K562 (cell line): ENCODE results near the gene DTD1. TPM values are rescaled to one million over a fixed set of nuclear protein-coding genes. Genes with fewer than 3 reads are reported as not detected.

Source experiments
- ATAC-seq: fragments of 200-7000 bp; cut with Tn5 transposase; 3 replicates; pipeline ENCODE4 v1.9.1; 2020; ENCODE audit warnings: moderate library complexity
- BruUV-seq: library from RNA; stranded (reverse); fragments of 400-500 nt; replicated peaks from 2 replicates; lab custom pipeline; 2021; lab: Mats Ljungman, UMichigan
- CTCF ChIA-PET: fragments of 300-600 bp; formaldehyde crosslinking; extraction: SDS; loops from one replicate; lab custom pipeline; 2021; ENCODE audit warnings: low intra/inter-chr PET ratio; lab: Yijun Ruan, JAX
- POLR2A ChIA-PET: fragments of 300-600, 350-650 bp; sonication (Branson Sonifier 250); formaldehyde crosslinking; extraction: SDS; loops from one replicate; lab custom pipeline; 2021; ENCODE audit warnings: antibody characterized with exemption, inconsistent platforms; lab: Yijun Ruan, JAX
- DNase-seq, 4 experiments: peaks; one replicate each; pipeline versions ENCODE4 v3.0.0 to v3.0.0-alpha.2; 2011 to 2018; ENCODE audit warnings: low spot score in 3 of 4, mixed read lengths in 3 of 4; ENCODE audit errors: extremely low read depth in 1 of 4
- FAIRE-seq: peaks from 2 replicates; lab custom pipeline; 2011; peaks lifted over from hg19 to GRCh38; lab: Jason Lieb, UNC
- H2AFZ ChIP-seq: 2 replicates; pipeline ENCODE4 v1.6.0; 2011; ENCODE audit warnings: low read depth, low read length, control low read depth, inconsistent platforms
- H3K27ac ChIP-seq: fragments of 200-600 bp; 3 replicates; pipeline ENCODE4 v1.8.0; 2011; ENCODE audit warnings: low read depth, mild to moderate bottlenecking, control low read depth, inconsistent platforms, low read length, moderate library complexity, mixed read lengths; ENCODE audit errors: extremely low read depth
- H3K27me3 ChIP-seq, 2 experiments: fragments of 300-600 bp in 1 of 2; 2 replicates in 1 of 2; 3 replicates in 1 of 2; pipeline versions ENCODE4 v1.6.0 to v1.8.0; 2011; ENCODE audit warnings: inconsistent platforms in 2 of 2, low read length in 2 of 2, mild to moderate bottlenecking in 1 of 2, mixed read lengths in 1 of 2, moderate library complexity in 1 of 2; ENCODE audit not compliant: control insufficient read depth in 2 of 2, insufficient read depth in 2 of 2
- H3K36me3 ChIP-seq: fragments of 300-600 bp; 3 replicates; pipeline ENCODE4 v1.8.0; 2011; ENCODE audit warnings: mild to moderate bottlenecking, low read length, inconsistent platforms; ENCODE audit not compliant: control insufficient read depth, insufficient read depth
- H3K4me1 ChIP-seq, 2 experiments: fragments of 200-600 bp in 1 of 2; replicated peaks in 1 of 2; 2 replicates in 1 of 2; 3 replicates in 1 of 2; pipeline versions ENCODE4 v1.5.1 to v1.8.0; 2011; ENCODE audit warnings: inconsistent platforms in 2 of 2, low read length in 2 of 2, mild to moderate bottlenecking in 1 of 2, mixed read lengths in 1 of 2, moderate library complexity in 1 of 2; ENCODE audit not compliant: control insufficient read depth in 2 of 2, insufficient read depth in 2 of 2
- H3K4me2 ChIP-seq: 2 replicates; pipeline ENCODE4 v1.6.1; 2011; ENCODE audit warnings: low read length, control low read depth, inconsistent platforms, mixed read lengths; ENCODE audit not compliant: insufficient read depth
- H3K4me3 ChIP-seq: fragments of 200-600 bp; sonication (generic), shearing (Covaris generic); 2 replicates; pipeline ENCODE4 v1.5.1; 2016; ENCODE audit warnings: control low read depth, inconsistent platforms
- H3K79me2 ChIP-seq: fragments of 200-600 bp; 3 replicates; pipeline ENCODE4 v1.8.0; 2011; ENCODE audit warnings: low read length, inconsistent platforms; ENCODE audit not compliant: control insufficient read depth, insufficient read depth
- H3K9ac ChIP-seq, 2 experiments: 2 replicates each; pipeline versions ENCODE4 v1.6.0 to v1.6.1; 2011; ENCODE audit warnings: low read depth in 2 of 2, low read length in 2 of 2, control low read depth in 1 of 2, inconsistent platforms in 1 of 2, mild to moderate bottlenecking in 1 of 2, mixed read lengths in 1 of 2; ENCODE audit not compliant: insufficient read depth in 1 of 2
- H3K9me1 ChIP-seq: one replicate; pipeline ENCODE4 v1.6.0; 2011; ENCODE audit warnings: inconsistent platforms, mild to moderate bottlenecking, low read length, moderate library complexity; ENCODE audit not compliant: control insufficient read depth, insufficient read depth
- H3K9me3 ChIP-seq: replicated peaks from 2 replicates; pipeline ENCODE4 v1.5.1; 2011; ENCODE audit warnings: low read depth, low read length, inconsistent platforms; ENCODE audit not compliant: control insufficient read depth, insufficient read depth
- H4K20me1 ChIP-seq: replicated peaks from 2 replicates; pipeline ENCODE4 v1.6.1; 2011; ENCODE audit warnings: low read length, inconsistent platforms, mixed read lengths; ENCODE audit not compliant: control insufficient read depth, insufficient read depth
- CBFA2T2 ChIP-seq: fragments of 450-650 bp; conservative IDR thresholded peaks from 2 replicates; pipeline ENCODE4 v1.6.1; 2017; ENCODE audit warnings: mild to moderate bottlenecking
- ELF1 ChIP-seq: fragments of 200-800 bp; sonication (Bioruptor generic); IDR thresholded peaks from 2 replicates; pipeline ENCODE4 v1.6.1; 2016; ENCODE audit warnings: missing genetic modification characterization, missing compliant biosample characterization
- FOXK2 ChIP-seq, 2 experiments: fragments of 450-650 bp; IDR thresholded peaks in 1 of 2; conservative IDR thresholded peaks in 1 of 2; 2 replicates each; pipeline ENCODE4 v1.6.1; 2016; ENCODE audit warnings: low read depth in 2 of 2, mild to moderate bottlenecking in 1 of 2
- JUNB ChIP-seq: fragments of 450-650 bp; formaldehyde crosslinking; conservative IDR thresholded peaks from 2 replicates; pipeline ENCODE4 v1.4.0; 2020; ENCODE audit warnings: mild to moderate bottlenecking
- TOE1 ChIP-seq, 2 experiments: fragments of 450-650 bp in 1 of 2; sonication (generic) in 1 of 2; formaldehyde crosslinking in 1 of 2; IDR thresholded peaks; 2 replicates each; pipeline versions ENCODE4 v1.7.1 to v1.8.0; 2016 to 2022; ENCODE audit warnings: borderline replicate concordance in 2 of 2, mild to moderate bottlenecking in 2 of 2, antibody characterized with exemption in 1 of 2, inconsistent platforms in 1 of 2, low read depth in 1 of 2, missing genetic modification reagents in 1 of 2, moderate library complexity in 1 of 2
- WGBS: fragments of 100-300 bp; shearing (Covaris generic); methylation state at CpG from one replicate; pipeline ENCODE4 v1.1.6; 2016; ENCODE audit warnings: low coverage, mixed read lengths; ENCODE audit not compliant: insufficient coverage; ENCODE audit errors: missing lambda C conversion rate; 5-methylcytosine and 5-hydroxymethylcytosine counted together
- in situ Hi-C: fragments of 300-500 bp; cut with MboI; formaldehyde crosslinking; loops from 4 replicates; pipeline ENCODE4 v1.15.0; 2018; ENCODE audit warnings: inconsistent platforms, mixed read lengths
- intact Hi-C: fragments of 100-400 bp; cut with micrococcal nuclease; formaldehyde crosslinking; loops from 2 replicates; pipeline ENCODE4 v1.14.2; 2022
- polyA plus RNA-seq, 8 experiments: library from polyadenylated mRNA; depleted of rRNA in 4 of 8; stranded (reverse) in 5 of 8; unstranded in 3 of 8; fragments of >200 nt; fragmentation: Nextera tagmentation in 2 of 8; fragmentation: Illumina TruSeq in 1 of 8; extraction: Ambion mirVana in 2 of 8; extraction: Trizol in 1 of 8; gene quantifications; 2 replicates each; pipeline versions ENCODE4 v1.2.1 to v1.2.3, GENCODE V29; 2011 to 2014; ENCODE audit warnings: inconsistent platforms in 1 of 8, missing spikeins in 1 of 8
- total RNA-seq, 7 experiments: library from RNA; depleted of rRNA in 6 of 7; stranded (reverse); fragments of >200 nt in 6 of 7; fragmentation: Illumina TruSeq in 2 of 7; extraction: Trizol in 2 of 7; gene quantifications; 2 replicates each; pipeline versions ENCODE4 v1.2.1 to v1.2.3, GENCODE V29; 2011 to 2021; ENCODE audit warnings: low replicate concordance in 1 of 7
- TF ChIP-seq, protein P1 (sequence below): fragments of 450-650 bp; IDR thresholded peaks from 2 replicates; pipeline ENCODE4 v1.6.1; 2018; ENCODE audit warnings: mild to moderate bottlenecking, low read depth; ENCODE audit not compliant: partially characterized antibody
- TF ChIP-seq, protein P2 (sequence below): fragments of 450-650 bp; IDR thresholded peaks from 2 replicates; pipeline ENCODE4 v1.6.1; 2016; ENCODE audit warnings: mild to moderate bottlenecking, moderate library complexity

The DTD1 gene
- total and polyA plus RNA-seq, 9 of the 15 experiments (the other 6 are each of a cell fraction or from before 2014, with no cell fraction given) = 5.7 to 28.6 (median 26.8) TPM

DNA sequence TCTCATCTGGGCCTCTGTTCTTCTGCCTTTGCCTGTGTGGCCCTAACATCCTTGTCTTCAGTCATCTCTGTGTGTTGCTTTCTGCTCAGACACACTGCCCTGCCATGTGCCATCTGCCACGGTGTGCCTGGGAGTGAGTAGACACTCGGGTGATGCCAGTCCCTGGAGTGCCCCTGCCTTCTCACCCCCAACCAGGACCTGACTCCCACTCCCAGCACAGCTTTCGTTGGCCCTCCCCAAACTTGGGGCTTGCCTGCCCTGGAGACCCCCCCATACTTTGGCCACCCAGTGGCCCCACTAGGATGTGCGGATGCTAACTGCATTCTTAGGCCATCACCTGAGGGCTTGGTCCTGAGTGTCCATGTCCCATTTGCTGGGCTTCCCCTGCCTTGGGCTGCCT is 149.3 kb downstream of the DTD1 start (continued):
- TF ChIP-seq, protein P1, sequence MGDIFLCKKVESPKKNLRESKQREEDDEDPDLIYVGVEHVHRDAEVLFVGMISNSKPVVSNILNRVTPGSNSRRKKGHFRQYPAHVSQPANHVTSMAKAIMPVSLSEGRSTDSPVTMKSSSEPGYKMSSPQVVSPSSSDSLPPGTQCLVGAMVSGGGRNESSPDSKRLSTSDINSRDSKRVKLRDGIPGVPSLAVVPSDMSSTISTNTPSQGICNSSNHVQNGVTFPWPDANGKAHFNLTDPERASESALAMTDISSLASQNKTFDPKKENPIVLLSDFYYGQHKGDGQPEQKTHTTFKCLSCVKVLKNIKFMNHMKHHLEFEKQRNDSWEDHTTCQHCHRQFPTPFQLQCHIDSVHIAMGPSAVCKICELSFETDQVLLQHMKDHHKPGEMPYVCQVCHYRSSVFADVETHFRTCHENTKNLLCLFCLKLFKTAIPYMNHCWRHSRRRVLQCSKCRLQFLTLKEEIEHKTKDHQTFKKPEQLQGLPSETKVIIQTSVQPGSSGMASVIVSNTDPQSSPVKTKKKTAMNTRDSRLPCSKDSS = no peak
- TF ChIP-seq, all 486 proteins: peak for 0

DNA sequence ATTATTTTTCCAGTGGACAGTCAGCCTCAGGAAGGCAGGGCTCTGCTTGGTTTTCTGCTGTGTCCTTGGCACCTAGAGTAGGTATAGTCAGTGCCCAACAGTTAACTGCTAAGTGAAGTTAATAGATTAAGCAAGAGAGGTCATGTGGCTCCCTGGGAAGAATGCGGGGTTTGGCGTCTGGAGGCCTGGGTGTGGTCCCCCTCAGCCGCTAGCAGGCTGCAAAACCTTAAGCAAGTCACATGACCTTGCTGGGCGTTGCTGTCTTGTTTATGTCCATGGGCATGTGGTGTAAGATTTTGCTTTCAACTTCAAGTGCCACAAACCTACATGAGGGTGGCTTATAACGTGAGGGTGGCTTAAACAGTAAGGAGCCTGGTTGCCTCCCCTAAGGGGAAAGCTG is 150.2 kb downstream of the DTD1 start:
- 0 out of 2 replicates have a peak, but pooled peaks cover 5% of the 10 kb centered on the region for H4K20me1 ChIP-seq
- ATAC-seq = peak; percentile 90
- no peak overlapping the region for H3K4me3 ChIP-seq
- no peaks in the 10 kb centered on the region for H3K79me2 ChIP-seq
- POLR2A ChIA-PET = interaction anchor here (0.6 kb wide), 1 partner anchor 47 kb away, joined by 3 read pairs; no protein-coding TSS in a partner anchor
- H2AFZ ChIP-seq = 0 out of 2 replicates have a peak overlapping the region, but pooled peaks have one; percentile 42
- in situ Hi-C loops (no loop called here), intact Hi-C loops (no loop called here)
- H3K4me1 ChIP-seq = peaks cover 0 to 14% of the 10 kb centered on the region in 2 experiments; a peak in 4 of 5 replicates
- no peaks in the 10 kb centered on the region for H3K9me3 ChIP-seq
- CTCF ChIA-PET = no interaction called here
- 0% methylated on average over 4 of the region's 5 CpGs for WGBS
- H3K27me3 ChIP-seq = no peaks in the 10 kb centered on the region; a peak in 1 of 5 replicates
- H3K36me3 ChIP-seq = no peaks in the 10 kb centered on the region
- peak; percentile 40 to 61 (median 46) for DNase-seq
- peak; percentile 64 for FAIRE-seq
- H3K4me2 ChIP-seq = peak overlapping the region; percentile 63
- no peak overlapping the region for H3K9ac ChIP-seq
- no peak overlapping the region for H3K27ac ChIP-seq
- BruUV-seq = no TSS peak
- H3K9me1 ChIP-seq = no peaks in the 10 kb centered on the region
- TF ChIP-seq TOE1 (IDR thresholded peaks at IDR 0.05; ENCODE audit: borderline replicate concordance) (peak; percentile 94), TOE1 (CRISPR knock-in tag; IDR thresholded peaks at IDR 0.05; ENCODE audit: borderline replicate concordance, low read depth) (no peak), CBFA2T2 (peak; percentile 34), ELF1 (tag) (no peak), JUNB (CRISPR knock-in tag) (no peak), FOXK2 (conservative IDR thresholded peaks at IDR 0.05 in 1 of 2, IDR thresholded peaks at IDR 0.05 in 1 of 2; ENCODE audit: low read depth in 2 of 2) (peak; percentile 85 to 87)
- TF ChIP-seq, protein P2, sequence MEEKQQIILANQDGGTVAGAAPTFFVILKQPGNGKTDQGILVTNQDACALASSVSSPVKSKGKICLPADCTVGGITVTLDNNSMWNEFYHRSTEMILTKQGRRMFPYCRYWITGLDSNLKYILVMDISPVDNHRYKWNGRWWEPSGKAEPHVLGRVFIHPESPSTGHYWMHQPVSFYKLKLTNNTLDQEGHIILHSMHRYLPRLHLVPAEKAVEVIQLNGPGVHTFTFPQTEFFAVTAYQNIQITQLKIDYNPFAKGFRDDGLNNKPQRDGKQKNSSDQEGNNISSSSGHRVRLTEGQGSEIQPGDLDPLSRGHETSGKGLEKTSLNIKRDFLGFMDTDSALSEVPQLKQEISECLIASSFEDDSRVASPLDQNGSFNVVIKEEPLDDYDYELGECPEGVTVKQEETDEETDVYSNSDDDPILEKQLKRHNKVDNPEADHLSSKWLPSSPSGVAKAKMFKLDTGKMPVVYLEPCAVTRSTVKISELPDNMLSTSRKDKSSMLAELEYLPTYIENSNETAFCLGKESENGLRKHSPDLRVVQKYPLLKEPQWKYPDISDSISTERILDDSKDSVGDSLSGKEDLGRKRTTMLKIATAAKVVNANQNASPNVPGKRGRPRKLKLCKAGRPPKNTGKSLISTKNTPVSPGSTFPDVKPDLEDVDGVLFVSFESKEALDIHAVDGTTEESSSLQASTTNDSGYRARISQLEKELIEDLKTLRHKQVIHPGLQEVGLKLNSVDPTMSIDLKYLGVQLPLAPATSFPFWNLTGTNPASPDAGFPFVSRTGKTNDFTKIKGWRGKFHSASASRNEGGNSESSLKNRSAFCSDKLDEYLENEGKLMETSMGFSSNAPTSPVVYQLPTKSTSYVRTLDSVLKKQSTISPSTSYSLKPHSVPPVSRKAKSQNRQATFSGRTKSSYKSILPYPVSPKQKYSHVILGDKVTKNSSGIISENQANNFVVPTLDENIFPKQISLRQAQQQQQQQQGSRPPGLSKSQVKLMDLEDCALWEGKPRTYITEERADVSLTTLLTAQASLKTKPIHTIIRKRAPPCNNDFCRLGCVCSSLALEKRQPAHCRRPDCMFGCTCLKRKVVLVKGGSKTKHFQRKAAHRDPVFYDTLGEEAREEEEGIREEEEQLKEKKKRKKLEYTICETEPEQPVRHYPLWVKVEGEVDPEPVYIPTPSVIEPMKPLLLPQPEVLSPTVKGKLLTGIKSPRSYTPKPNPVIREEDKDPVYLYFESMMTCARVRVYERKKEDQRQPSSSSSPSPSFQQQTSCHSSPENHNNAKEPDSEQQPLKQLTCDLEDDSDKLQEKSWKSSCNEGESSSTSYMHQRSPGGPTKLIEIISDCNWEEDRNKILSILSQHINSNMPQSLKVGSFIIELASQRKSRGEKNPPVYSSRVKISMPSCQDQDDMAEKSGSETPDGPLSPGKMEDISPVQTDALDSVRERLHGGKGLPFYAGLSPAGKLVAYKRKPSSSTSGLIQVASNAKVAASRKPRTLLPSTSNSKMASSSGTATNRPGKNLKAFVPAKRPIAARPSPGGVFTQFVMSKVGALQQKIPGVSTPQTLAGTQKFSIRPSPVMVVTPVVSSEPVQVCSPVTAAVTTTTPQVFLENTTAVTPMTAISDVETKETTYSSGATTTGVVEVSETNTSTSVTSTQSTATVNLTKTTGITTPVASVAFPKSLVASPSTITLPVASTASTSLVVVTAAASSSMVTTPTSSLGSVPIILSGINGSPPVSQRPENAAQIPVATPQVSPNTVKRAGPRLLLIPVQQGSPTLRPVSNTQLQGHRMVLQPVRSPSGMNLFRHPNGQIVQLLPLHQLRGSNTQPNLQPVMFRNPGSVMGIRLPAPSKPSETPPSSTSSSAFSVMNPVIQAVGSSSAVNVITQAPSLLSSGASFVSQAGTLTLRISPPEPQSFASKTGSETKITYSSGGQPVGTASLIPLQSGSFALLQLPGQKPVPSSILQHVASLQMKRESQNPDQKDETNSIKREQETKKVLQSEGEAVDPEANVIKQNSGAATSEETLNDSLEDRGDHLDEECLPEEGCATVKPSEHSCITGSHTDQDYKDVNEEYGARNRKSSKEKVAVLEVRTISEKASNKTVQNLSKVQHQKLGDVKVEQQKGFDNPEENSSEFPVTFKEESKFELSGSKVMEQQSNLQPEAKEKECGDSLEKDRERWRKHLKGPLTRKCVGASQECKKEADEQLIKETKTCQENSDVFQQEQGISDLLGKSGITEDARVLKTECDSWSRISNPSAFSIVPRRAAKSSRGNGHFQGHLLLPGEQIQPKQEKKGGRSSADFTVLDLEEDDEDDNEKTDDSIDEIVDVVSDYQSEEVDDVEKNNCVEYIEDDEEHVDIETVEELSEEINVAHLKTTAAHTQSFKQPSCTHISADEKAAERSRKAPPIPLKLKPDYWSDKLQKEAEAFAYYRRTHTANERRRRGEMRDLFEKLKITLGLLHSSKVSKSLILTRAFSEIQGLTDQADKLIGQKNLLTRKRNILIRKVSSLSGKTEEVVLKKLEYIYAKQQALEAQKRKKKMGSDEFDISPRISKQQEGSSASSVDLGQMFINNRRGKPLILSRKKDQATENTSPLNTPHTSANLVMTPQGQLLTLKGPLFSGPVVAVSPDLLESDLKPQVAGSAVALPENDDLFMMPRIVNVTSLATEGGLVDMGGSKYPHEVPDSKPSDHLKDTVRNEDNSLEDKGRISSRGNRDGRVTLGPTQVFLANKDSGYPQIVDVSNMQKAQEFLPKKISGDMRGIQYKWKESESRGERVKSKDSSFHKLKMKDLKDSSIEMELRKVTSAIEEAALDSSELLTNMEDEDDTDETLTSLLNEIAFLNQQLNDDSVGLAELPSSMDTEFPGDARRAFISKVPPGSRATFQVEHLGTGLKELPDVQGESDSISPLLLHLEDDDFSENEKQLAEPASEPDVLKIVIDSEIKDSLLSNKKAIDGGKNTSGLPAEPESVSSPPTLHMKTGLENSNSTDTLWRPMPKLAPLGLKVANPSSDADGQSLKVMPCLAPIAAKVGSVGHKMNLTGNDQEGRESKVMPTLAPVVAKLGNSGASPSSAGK = peak; percentile 55
